CD4-positive, alpha-beta T cell treated with Interleukin-17A for 4 hours (primary cell): Measurements from ENCODE around the gene FAM167B.

Experiments used
- DNase-seq: peaks from one replicate; pipeline ENCODE4 v3.0.0-alpha.2; 2020; ENCODE audit warnings: mixed read lengths

The FAM167B gene

GRCh38 chr1:32246888-32247273, at the start of gene FAM167B:
FAM167B (plus strand) TSS chr1:32247222; CDS start chr1:32247422, 200 bp downstream.
- DNase-seq, result no peak

- DNase-seq, result no peak
These were observed 49.2 kb upstream of the FAM167B start for GRCh38 chr1:32197837-32198236.

DNA sequence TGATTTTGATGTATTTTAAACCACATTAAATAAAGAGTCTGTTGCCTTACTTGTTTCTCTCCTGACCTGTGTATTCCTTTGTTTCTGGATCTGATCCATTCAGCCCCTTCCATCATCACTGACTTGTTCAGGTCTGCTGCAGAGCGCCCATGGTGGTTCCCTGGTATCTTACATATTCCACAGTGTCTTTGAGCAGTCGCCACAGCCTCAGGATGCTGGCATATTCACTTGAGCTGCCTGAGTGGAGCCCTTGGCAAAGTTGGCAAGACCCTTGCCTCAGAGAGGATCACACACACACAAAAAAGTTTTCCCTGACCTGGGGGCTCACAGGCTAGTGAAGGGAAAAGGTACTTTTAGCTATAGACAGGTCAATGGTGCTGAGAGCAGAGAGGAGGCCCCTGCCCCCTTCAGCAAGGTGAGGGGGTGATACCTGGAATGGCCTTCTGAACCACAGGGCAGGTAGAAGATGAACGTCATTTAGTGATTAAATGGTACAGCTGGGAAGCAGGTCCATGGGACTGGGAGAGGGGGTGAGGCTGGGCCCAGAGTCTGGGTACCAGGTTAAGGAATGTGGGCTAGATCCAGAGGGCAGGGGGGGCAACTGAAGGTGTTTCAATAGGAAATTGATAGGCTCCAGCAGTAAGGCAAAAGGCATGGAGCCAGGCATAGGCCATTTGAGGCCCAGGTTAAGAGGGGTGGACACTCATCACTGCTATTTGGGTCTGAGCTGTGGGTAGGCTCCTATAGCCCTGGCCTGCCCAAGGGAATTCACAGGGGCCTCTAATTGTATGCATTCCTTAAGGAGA, 48.6 kb upstream of the FAM167B start:
- no peak for DNase-seq

DNA sequence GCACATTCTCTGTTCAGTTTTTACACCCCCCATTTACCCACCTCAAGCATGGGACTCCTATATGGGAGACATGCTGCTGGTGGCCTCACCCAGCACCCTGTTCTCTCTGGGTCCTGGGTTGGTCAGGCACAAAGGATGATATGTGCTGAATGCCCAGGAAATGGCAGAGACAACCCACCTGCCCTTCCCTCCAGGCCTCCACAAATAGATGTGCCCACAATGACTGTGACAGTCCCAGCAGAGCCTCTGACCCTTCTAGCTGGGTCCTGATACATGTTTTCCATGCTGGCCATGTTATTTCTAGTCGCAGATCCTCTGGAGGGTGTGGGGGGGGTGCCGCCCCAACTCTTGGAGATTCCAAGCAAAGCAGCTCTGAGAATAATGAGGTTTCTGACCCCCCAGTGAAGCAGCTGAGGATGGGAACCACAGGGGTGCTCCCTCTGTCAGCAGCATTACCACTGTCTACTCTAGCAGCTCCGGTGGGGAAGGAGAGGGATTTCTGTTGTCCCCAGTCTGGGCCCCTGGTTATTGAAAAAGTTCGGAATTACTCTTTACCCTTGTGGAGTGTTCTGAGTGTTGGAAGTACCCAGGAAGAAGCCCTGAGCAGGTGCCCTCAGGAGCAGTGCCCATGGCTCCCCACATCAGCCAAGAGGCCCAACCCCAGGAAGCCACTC, 47.8 kb upstream of the FAM167B start:
- no peak for DNase-seq

DNA sequence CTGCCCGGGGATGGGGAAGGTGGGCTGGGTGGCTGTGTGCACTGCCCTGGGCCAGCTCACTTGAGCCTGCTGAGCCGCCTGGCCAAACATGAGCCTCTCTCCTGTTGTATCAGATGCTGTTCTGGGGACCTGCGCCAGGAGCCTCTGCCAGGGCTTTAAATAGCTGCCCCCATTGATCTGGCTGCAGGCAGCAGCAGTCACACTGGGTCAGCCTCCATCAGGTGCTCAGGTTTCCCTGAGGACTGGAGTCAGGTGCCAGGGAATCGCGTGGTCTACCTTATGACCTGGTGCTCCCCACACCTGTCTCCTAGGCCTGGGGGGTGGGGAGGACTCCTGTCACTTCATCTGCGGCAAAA, 47.3 kb upstream of the FAM167B start:
- DNase-seq, result no peak

DNA sequence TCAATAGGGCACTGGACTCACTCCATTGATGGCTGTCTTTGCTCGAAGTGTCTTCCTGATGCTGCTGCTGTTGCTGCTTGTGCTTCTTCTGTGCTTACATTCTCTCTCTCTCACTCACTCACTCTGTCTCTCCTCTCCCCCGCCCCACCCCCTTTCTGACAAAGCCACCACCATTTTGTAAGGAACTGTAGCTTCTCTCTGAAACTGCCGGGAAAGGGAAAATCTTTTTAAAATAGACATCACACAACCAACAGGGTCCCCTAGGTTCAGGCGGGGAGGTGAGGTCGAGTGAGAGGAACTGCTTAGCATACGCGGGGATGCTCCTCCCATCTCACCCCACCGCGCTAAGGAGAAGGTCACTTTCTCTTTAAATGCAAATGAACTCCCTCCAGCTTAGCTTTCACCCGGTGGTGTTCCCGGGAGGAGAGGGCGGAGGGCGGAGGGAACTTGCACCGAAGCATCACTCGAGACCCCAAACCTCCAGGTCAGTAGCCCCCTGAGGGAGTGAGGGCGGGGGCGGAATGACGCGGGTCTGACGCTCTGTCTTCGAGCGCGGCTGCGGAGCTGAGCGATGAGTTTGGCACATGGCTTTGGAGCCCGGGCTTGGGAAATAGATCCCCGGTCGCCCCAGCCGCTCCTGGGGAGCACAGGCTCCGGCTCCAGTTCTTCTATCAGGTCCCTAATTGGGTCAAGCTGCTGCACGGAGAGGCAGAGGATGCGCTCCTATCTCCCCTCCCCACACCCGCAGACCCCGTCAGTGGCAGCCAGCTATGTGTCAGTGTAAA, 46.6 kb upstream of the FAM167B start, which contains the start of gene CCDC28B:
Gene CCDC28B (plus strand): TSS at position 370 of the 785 bp plus-strand sequence. CDS start 1,341 bp downstream, outside the sequence.
- peak; percentile 62 for DNase-seq

- peak; percentile 88 for DNase-seq
These were observed 45.8 kb upstream of the FAM167B start for GRCh38 chr1:32201011-32201855.

GRCh38 chr1:32204943-32205361, 42.1 kb upstream of the FAM167B start:
- DNase-seq, result no peak

DNA sequence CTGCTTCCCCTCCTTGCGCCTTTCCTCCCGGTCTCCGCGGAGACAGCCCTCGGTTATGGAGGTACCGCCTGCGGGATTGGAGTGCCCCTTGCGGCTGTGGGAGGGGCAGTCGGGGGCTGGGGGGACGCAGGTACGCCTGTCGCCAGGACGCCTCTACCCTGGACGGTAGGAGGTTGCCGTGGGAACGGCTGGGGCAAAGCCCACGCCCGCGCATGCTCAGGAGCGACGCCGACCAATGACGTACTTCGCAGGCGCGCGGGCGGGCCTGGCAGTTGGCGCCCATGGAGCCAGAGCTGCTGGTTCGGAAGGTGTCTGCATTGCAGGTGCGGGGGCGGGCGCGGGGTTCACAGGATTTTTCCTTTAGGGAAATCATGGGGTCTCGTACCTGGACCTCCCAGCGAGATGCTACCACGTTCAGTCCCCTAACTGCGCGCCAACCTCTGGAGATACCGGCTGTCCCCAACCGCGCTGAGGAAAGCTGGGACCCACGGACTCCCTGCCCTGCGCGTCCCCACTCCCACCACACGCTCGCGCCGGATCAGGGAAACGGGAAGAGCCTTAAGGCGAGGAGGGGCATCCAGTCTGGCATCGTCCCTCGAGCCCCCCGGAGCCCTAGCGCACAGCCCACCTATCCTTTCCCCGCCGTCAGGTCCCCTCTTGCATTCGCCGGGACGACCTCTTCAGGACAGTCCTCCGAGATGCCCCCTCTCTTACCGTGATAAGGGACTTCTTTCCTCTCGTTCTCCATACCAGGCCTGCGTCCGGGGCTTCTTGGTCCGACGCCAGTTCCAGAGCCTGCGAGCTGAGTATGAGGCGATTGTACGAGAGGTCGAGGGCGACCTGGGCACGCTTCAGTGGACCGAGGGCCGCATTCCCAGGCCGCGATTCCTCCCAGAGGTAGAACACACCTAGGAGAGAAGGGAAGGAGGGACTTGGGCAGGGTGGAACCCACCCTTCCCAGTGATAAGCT, 41.3 kb upstream of the FAM167B start, which contains the start of gene IQCC:
Gene IQCC (plus strand): TSS at position 271 of the 970 bp plus-strand sequence. CDS start 11 bp downstream, at position 282.
- DNase-seq, result peak; percentile 89

DNA sequence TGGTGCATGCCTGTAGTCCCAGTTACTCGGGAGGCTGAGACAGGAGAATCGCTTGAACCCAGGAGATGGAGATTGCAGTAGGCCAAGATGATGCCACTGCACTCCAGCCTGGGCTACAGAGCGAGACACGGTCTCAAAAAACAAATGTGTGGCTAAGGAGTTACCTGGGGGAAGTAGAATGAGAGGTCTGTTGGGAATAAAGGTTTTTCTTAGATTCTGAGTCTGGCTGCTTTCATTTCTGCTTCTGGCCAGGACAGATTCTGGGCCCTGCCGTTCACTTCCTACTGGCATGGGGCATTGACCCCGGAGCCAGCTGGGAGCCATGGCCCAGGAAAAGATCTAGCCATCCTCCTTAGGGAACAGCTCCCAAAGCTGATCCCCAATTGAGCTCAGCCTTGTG, 38.6 kb upstream of the FAM167B start:
- no peak for DNase-seq

DNA sequence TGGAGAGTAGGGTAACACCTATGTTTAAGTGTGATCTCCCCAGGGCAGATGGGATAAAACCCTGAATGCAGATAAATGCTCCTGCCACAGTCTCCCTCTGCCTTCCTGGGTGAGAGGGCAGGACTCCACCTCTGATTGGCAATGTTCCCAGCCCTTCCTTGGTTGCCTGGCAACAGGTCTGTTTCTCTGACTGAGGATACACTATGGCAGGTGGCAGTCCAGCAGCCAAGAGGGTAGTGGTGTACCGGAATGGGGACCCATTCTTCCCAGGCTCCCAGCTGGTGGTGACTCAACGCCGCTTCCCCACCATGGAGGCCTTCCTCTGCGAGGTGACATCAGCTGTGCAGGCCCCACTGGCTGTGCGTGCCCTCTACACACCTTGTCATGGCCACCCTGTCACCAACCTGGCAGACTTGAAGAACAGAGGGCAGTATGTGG, 38.1 kb upstream of the FAM167B start, which contains the start of gene DCDC2B:
Gene DCDC2B (plus strand): TSS at position 199 of the 438 bp plus-strand sequence. CDS start 5 bp downstream, at position 204.
- peak; percentile 27 for DNase-seq

- peak; percentile 74 for DNase-seq
These were observed 31.2 kb upstream of the FAM167B start for GRCh38 chr1:32215629-32216480.

DNA sequence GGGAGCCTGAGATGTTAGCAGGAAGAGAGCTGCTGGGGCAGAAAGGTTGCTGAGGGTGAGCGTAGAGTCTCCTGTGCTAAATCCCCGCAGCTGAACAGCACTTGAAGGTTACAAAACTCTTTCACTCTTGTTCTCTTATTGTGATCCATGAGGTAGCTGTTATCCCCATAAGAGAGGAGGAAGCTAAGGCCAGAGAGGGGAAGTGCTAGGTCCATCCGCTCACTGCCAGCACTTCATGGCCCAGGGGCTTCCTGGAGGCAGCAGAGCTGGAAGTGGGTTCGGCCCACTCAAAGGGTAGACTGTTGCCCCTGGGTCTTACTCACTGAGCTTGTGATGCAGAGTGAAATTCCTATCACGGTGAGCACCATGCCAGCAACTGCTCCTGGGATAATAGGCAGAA, 30.5 kb upstream of the FAM167B start:
- no peak for DNase-seq

GRCh38 chr1:32219022-32219421, 28.0 kb upstream of the FAM167B start:
- DNase-seq, result no peak

- DNase-seq, result no peak
These were observed 26.1 kb upstream of the FAM167B start for GRCh38 chr1:32220746-32221580.

DNA sequence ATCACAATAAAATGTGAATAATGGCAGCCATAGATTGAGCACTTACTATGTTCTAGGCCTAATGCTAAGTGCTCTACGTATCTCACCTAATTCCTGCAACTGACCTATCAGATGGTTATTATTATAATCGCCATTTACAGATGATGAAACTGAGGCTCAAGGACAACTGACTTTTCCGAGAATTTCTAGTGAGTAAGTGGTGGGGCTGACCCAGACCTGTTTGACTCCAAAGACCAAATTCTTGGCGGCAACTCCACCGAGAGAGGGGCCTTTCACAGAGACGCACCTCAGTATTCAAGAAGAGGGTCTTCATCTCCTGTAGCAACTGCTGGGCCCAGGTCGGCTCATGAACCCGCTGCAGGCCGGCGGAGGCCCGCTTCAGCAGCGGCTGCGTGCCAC, 25.4 kb upstream of the FAM167B start:
- no peak for DNase-seq

DNA sequence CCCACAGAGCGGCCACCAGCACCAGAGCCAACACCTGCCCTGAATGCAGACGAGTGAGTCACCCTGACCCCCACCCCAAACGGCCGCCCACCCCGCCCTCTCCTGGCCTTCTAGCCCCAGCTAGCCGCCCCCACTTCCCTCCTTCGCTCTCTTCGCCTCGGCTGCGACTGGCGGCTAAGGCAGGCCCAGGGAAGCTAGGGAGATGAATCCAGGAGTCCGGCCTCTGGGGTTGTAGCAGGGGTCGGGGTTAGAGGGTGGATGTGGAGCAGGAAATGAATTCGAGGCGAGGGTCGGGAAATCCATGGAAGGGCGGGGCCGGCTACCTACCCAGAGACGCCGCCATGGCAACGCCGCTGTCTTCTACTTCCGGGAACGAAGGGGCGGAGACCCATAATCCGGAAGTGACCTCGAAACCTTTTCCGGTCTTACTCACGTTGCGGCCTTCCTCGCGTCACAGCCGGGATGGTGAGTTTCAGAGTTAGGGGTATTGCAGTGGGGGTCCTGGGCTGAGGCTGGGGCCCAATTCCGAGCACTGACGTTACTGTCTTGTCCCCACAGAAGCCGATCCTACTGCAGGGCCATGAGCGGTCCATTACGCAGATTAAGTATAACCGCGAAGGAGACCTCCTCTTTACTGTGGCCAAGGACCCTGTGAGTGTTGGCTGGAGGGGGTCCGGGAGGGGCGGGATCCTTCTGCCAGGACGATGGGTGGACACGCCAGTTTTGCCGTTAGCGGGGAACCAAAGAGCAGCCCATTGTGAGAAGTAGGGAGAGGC, 24.9 kb upstream of the FAM167B start, which contains the start of the genes EIF3I and TMEM234:
Gene EIF3I (plus strand): TSS at position 428 of the 776 bp plus-strand sequence. CDS start 35 bp downstream, at position 463.
Gene TMEM234 (minus strand): TSS at position 374 of the 776 bp plus-strand sequence. CDS start 31 bp downstream, at position 343.
- peak; percentile 92 for DNase-seq

DNA sequence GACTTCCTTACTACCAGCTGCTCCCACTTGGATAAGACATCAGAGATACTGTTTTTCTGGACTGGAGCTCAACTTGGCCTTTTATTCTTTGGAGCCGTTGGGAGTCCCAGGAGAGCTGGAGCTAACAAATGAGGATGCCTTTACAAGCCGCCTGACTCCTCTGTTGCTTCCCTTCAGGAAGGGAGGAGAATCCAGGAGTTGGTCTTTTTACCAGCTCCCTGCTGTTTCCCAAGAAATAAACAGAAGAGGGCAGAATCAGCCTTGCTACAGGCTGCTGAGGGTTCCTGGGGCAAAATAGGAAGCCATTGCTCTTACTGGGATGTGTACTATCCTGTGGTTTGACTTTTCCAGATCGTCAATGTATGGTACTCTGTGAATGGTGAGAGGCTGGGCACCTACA, 23.3 kb upstream of the FAM167B start:
- no peak for DNase-seq
